ENCODE results near the gene TAF15. TPM values are rescaled to one million over a fixed set of nuclear protein-coding genes. Genes with fewer than 3 reads are reported as not detected.

TAF15 gene
- polyA plus RNA-seq, 1 donor from 2014 or later: 45.8 TPM

DNA sequence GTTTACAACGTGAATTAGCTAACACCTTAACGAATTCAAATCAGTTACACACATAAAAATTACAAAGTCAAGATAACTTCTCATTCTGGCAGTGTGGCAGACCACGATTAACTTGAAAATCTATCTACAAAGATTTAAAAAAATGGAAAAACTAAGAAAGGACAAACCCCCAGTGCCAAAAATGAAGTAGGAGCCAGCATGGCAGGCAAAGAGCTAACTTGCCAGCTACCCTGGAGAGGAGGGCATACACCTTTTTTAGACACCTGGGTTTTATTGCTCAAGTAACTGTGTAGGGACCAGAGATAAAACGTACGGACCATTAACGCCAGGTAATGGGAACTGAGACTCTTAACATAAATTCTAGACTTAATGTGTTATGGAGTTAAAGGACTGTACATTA is 2.5 kb downstream of the TAF15 start (continued):
- TF ChIP-seq, protein P1, sequence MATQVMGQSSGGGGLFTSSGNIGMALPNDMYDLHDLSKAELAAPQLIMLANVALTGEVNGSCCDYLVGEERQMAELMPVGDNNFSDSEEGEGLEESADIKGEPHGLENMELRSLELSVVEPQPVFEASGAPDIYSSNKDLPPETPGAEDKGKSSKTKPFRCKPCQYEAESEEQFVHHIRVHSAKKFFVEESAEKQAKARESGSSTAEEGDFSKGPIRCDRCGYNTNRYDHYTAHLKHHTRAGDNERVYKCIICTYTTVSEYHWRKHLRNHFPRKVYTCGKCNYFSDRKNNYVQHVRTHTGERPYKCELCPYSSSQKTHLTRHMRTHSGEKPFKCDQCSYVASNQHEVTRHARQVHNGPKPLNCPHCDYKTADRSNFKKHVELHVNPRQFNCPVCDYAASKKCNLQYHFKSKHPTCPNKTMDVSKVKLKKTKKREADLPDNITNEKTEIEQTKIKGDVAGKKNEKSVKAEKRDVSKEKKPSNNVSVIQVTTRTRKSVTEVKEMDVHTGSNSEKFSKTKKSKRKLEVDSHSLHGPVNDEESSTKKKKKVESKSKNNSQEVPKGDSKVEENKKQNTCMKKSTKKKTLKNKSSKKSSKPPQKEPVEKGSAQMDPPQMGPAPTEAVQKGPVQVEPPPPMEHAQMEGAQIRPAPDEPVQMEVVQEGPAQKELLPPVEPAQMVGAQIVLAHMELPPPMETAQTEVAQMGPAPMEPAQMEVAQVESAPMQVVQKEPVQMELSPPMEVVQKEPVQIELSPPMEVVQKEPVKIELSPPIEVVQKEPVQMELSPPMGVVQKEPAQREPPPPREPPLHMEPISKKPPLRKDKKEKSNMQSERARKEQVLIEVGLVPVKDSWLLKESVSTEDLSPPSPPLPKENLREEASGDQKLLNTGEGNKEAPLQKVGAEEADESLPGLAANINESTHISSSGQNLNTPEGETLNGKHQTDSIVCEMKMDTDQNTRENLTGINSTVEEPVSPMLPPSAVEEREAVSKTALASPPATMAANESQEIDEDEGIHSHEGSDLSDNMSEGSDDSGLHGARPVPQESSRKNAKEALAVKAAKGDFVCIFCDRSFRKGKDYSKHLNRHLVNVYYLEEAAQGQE (IDR thresholded peaks at IDR 0.05; ENCODE audit: borderline replicate concordance): no peak
- TF ChIP-seq POLR2AphosphoS5 (IDR thresholded peaks at IDR 0.05): no peak
- TF ChIP-seq TAF1 (IDR thresholded peaks at IDR 0.05; ENCODE audit: low read depth): no peak

DNA sequence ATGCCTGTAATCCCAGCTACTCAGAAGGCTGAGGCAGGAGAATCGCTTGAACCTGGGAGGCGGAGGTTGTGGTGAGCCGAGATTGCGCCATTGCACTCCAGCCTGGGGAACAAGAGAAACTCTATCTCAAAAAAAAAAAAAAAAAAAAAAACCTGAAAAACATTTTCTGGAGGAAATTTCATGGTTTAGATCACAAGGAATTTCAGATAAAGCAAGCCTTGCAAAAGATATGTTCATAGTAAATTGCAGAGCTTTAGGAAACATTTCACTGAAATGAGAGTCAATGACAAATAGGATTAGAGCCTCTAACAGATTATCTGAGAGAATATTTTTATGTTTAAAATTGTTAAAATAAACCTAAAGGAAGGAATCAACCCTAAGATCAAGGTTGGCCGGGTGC is 3.2 kb downstream of the TAF15 start:
- peaks cover 16% of the 10 kb centered on the region for H4K20me1 ChIP-seq (ENCODE audit: insufficient read depth)
- H3K4me3 ChIP-seq (ENCODE audit: low read length): no peak overlapping the region
- no peak overlapping the region for H3K4me2 ChIP-seq (ENCODE audit: low read length)
- H2AFZ ChIP-seq (ENCODE audit: low read depth, low read length): no peak overlapping the region
- H3K79me2 ChIP-seq (replicated peaks; ENCODE audit: insufficient read depth, low read length): peaks cover 74% of the 10 kb centered on the region
- TF ChIP-seq SMC3 (conservative IDR thresholded peaks at IDR 0.05; ENCODE audit: poor library complexity): no peak
- H3K36me3 ChIP-seq (ENCODE audit: insufficient read depth, low read length): no peaks in the 10 kb centered on the region
- no peak overlapping the region for H3K27ac ChIP-seq (ENCODE audit: low read length)
- H3K9ac ChIP-seq (ENCODE audit: low read length): no peak overlapping the region
- no peaks in the 10 kb centered on the region for H3F3A ChIP-seq (ENCODE audit: insufficient read depth, low read length, poor library complexity, severe bottlenecking)
- no peaks in the 10 kb centered on the region for H3K27me3 ChIP-seq (ENCODE audit: insufficient read depth, low read depth, low read length)
- H3K9me2 ChIP-seq (ENCODE audit: insufficient read depth, low read length): no peaks in the 10 kb centered on the region
- H3K9me3 ChIP-seq (ENCODE audit: low read length): no peaks in the 10 kb centered on the region

DNA sequence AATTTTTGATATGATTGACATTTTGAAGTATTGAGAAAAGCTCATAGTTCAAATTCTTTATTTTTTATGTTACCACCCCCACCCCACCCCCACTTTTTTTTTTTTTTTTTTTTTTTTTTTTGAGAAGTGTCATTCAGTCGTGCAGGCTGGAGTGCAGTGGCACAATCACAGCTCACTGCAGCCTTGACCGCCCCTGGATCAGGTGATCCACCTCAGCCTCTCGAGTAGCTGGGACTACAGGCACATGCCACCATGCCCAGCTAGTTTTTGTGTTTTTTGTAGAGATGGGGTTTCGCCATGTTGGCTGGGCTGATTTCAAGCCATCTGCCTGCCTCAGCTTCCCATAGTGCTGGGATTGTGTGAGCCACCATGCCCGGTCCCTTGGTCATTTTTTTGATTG is 7.4 kb downstream of the TAF15 start:
- Histone ChIP-seq H3F3A (ENCODE audit: insufficient read depth, low read length, poor library complexity, severe bottlenecking) (no peaks in the 10 kb centered on the region), H3K36me3 (ENCODE audit: insufficient read depth, low read length) (peaks cover 11% of the 10 kb centered on the region), H2AFZ (ENCODE audit: low read depth, low read length) (no peak overlapping the region), H3K9ac (ENCODE audit: low read length) (no peak overlapping the region), H3K4me2 (ENCODE audit: low read length) (no peak overlapping the region), H3K4me3 (ENCODE audit: low read length) (no peak overlapping the region), H3K9me2 (ENCODE audit: insufficient read depth, low read length) (no peaks in the 10 kb centered on the region), H4K20me1 (ENCODE audit: insufficient read depth) (peaks cover 16% of the 10 kb centered on the region), H3K9me3 (ENCODE audit: low read length) (no peaks in the 10 kb centered on the region), H3K27me3 (ENCODE audit: insufficient read depth, low read depth, low read length) (no peaks in the 10 kb centered on the region), H3K79me2 (replicated peaks; ENCODE audit: insufficient read depth, low read length) (peaks cover 70% of the 10 kb centered on the region), H3K27ac (ENCODE audit: low read length) (no peak overlapping the region)
- TF ChIP-seq, protein P2, sequence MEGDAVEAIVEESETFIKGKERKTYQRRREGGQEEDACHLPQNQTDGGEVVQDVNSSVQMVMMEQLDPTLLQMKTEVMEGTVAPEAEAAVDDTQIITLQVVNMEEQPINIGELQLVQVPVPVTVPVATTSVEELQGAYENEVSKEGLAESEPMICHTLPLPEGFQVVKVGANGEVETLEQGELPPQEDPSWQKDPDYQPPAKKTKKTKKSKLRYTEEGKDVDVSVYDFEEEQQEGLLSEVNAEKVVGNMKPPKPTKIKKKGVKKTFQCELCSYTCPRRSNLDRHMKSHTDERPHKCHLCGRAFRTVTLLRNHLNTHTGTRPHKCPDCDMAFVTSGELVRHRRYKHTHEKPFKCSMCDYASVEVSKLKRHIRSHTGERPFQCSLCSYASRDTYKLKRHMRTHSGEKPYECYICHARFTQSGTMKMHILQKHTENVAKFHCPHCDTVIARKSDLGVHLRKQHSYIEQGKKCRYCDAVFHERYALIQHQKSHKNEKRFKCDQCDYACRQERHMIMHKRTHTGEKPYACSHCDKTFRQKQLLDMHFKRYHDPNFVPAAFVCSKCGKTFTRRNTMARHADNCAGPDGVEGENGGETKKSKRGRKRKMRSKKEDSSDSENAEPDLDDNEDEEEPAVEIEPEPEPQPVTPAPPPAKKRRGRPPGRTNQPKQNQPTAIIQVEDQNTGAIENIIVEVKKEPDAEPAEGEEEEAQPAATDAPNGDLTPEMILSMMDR (IDR thresholded peaks at IDR 0.05; ENCODE audit: poor library complexity, severe bottlenecking): no peak
- TF ChIP-seq EZH2 (IDR thresholded peaks at IDR 0.05; ENCODE audit: borderline replicate concordance, insufficient read depth, low read length, poor library complexity, severe bottlenecking) (no peak), POLR2AphosphoS5 (IDR thresholded peaks at IDR 0.05) (no peak), TAF1 (IDR thresholded peaks at IDR 0.05; ENCODE audit: low read depth) (no peak)
- TF ChIP-seq, protein P1 (IDR thresholded peaks at IDR 0.05; ENCODE audit: borderline replicate concordance): no peak
